ENCODE data around the gene JMJD8. TPM values are rescaled to one million over a fixed set of nuclear protein-coding genes. Genes with fewer than 3 reads are reported as not detected.
A peak's percentile ranks its signal among the peaks of the same experiment; 100 is the strongest.

The JMJD8 gene
- total RNA-seq, 4 donors from 2014 or later = 72.8 to 156 (median 124) TPM

GRCh38 chr16:648071-648780 is 35.9 kb downstream of the JMJD8 start:
- DNase-seq = peak; percentile 76 to 79
- peak overlapping the region; percentile 71 to 92 (median 91) for H3K27ac ChIP-seq
- H3K4me3 ChIP-seq (replicated peaks in 1 of 3) = peak overlapping the region; percentile 51 to 98 (median 73)
- intact Hi-C loops (cut with DNase I) = no loop called here
- H3K4me1 ChIP-seq = peaks cover 43 to 58% of the 10 kb centered on the region in 2 donors
- H3K27me3 ChIP-seq = no peaks in the 10 kb centered on the region
- 30 to 32% methylated on average over 8 to 18 of the region's 24 CpGs for WGBS, 2 donors
- no peak for TF ChIP-seq POLR2A (IDR thresholded peaks at IDR 0.05)
- peak in 4 of 6 experiments; percentile 28 to 51 (median 42) for TF ChIP-seq CTCF (IDR thresholded peaks at IDR 0.05)
- H3K9me3 ChIP-seq = no peaks in the 10 kb centered on the region
- H3K36me3 ChIP-seq = peaks cover 0 to 8% of the 10 kb centered on the region in 2 donors

GRCh38 chr16:647173-647902 is 36.8 kb downstream of the JMJD8 start:
- WGBS, 2 donors = 79 to 87% methylated on average over 13 of the region's 25 CpGs
- Histone ChIP-seq H3K27ac (peak overlapping the region in 2 of 3 donors; percentile 71 to 92), H3K36me3 (peaks cover 0 to 5% of the 10 kb centered on the region in 2 donors), H3K4me3 (replicated peaks in 1 of 3) (no peak overlapping the region), H3K9me3 (no peaks in the 10 kb centered on the region), H3K27me3 (no peaks in the 10 kb centered on the region), H3K4me1 (peaks cover 51 to 67% of the 10 kb centered on the region in 2 donors)
- peak; percentile 42 to 48 for DNase-seq
- intact Hi-C loops (cut with DNase I) = no loop called here
- TF ChIP-seq CTCF (IDR thresholded peaks at IDR 0.05) (no peak), POLR2A (IDR thresholded peaks at IDR 0.05) (no peak)

GRCh38 chr16:646679-647172 is 37.4 kb downstream of the JMJD8 start:
- intact Hi-C loops (cut with DNase I) = no loop called here
- DNase-seq = no peak
- 82 to 94% methylated on average over 17 to 22 of the region's 22 CpGs for WGBS, 2 donors
- Histone ChIP-seq H3K36me3 (no peaks in the 10 kb centered on the region), H3K27me3 (no peaks in the 10 kb centered on the region), H3K27ac (peak overlapping the region in 2 of 3 donors; percentile 61 to 92), H3K9me3 (no peaks in the 10 kb centered on the region), H3K4me1 (peaks cover 51 to 67% of the 10 kb centered on the region in 2 donors), H3K4me3 (replicated peaks in 1 of 3) (no peak overlapping the region)
- TF ChIP-seq POLR2A (IDR thresholded peaks at IDR 0.05) = no peak
- TF ChIP-seq CTCF (IDR thresholded peaks at IDR 0.05) = no peak

- Histone ChIP-seq H3K27me3 (no peaks in the 10 kb centered on the region), H3K27ac (peak overlapping the region; percentile 28 to 92 (median 61)), H3K36me3 (no peaks in the 10 kb centered on the region), H3K9me3 (no peaks in the 10 kb centered on the region), H3K4me1 (peaks cover 56 to 71% of the 10 kb centered on the region in 2 donors), H3K4me3 (replicated peaks in 1 of 3) (no peak overlapping the region)
- TF ChIP-seq POLR2A (IDR thresholded peaks at IDR 0.05) = no peak
- no peak for TF ChIP-seq CTCF (IDR thresholded peaks at IDR 0.05)
- intact Hi-C loops (cut with DNase I) = no loop called here
- 62 to 68% methylated on average over 30 of the region's 32 CpGs for WGBS, 2 donors
- DNase-seq = peak; percentile 84 to 90
Observed at GRCh38 chr16:645852-646678, 38.1 kb downstream of the JMJD8 start.

Measured in thyroid gland (tissue), 4 donors.